Neural cell (in vitro differentiated cells): ENCODE results near the gene STARD13.

Experiments
- MXI1 ChIP-seq: fragments of 450-650 bp; conservative IDR thresholded peaks from 2 replicates; pipeline ENCODE4 v1.6.1; 2014; ENCODE audit warnings: antibody characterized with exemption, mild to moderate bottlenecking; ENCODE audit not compliant: poor library complexity, severe bottlenecking
- POLR2AphosphoS5 ChIP-seq: IDR thresholded peaks from 2 replicates; pipeline ENCODE4 v1.6.1; 2012
- RAD21 ChIP-seq: fragments of 450-650 bp; conservative IDR thresholded peaks from 2 replicates; pipeline ENCODE4 v1.6.1; 2014; ENCODE audit warnings: antibody characterized with exemption, mild to moderate bottlenecking, moderate library complexity
- TF ChIP-seq, protein P1 (sequence below): IDR thresholded peaks from 2 replicates; pipeline ENCODE4 v1.6.1; 2012; ENCODE audit warnings: borderline replicate concordance

DNA sequence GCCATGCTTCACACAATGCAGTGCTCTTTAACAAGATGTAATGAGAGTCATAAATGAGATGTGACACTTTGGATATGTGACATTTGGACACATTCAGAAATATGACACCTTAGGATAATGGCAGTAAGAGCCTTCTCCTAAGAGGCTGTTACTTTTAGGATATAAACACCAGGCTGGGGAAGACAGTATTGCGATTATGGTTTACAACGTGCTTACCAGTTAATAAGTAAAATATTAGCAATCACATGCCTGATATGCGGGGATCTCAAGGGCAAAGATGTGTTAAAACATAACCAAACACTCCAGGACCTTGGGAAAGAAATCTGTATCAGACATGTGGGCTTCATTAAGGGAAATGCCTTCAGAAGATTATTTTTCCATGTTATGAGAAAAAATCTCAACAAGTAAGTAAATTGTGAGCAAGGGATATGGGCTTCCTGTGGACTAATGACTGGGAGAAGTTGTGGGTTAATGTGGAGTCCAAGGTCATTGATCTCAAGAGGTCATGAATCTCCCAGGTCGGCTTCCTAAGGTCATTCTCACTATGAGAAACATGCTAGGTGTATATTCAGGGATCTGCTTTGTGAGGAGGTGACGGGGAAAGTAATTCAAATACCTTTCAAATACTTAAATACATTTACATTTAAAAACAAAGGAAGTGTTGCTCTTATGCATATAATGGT lies 105.3 kb downstream of the STARD13 start:
- no peak for TF ChIP-seq MXI1
- TF ChIP-seq, protein P1, sequence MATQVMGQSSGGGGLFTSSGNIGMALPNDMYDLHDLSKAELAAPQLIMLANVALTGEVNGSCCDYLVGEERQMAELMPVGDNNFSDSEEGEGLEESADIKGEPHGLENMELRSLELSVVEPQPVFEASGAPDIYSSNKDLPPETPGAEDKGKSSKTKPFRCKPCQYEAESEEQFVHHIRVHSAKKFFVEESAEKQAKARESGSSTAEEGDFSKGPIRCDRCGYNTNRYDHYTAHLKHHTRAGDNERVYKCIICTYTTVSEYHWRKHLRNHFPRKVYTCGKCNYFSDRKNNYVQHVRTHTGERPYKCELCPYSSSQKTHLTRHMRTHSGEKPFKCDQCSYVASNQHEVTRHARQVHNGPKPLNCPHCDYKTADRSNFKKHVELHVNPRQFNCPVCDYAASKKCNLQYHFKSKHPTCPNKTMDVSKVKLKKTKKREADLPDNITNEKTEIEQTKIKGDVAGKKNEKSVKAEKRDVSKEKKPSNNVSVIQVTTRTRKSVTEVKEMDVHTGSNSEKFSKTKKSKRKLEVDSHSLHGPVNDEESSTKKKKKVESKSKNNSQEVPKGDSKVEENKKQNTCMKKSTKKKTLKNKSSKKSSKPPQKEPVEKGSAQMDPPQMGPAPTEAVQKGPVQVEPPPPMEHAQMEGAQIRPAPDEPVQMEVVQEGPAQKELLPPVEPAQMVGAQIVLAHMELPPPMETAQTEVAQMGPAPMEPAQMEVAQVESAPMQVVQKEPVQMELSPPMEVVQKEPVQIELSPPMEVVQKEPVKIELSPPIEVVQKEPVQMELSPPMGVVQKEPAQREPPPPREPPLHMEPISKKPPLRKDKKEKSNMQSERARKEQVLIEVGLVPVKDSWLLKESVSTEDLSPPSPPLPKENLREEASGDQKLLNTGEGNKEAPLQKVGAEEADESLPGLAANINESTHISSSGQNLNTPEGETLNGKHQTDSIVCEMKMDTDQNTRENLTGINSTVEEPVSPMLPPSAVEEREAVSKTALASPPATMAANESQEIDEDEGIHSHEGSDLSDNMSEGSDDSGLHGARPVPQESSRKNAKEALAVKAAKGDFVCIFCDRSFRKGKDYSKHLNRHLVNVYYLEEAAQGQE = no peak
- peak; percentile 60 for TF ChIP-seq POLR2AphosphoS5
- TF ChIP-seq RAD21 = no peak
